ENCODE results near the gene TRMT44.

Gene TRMT44

DNA sequence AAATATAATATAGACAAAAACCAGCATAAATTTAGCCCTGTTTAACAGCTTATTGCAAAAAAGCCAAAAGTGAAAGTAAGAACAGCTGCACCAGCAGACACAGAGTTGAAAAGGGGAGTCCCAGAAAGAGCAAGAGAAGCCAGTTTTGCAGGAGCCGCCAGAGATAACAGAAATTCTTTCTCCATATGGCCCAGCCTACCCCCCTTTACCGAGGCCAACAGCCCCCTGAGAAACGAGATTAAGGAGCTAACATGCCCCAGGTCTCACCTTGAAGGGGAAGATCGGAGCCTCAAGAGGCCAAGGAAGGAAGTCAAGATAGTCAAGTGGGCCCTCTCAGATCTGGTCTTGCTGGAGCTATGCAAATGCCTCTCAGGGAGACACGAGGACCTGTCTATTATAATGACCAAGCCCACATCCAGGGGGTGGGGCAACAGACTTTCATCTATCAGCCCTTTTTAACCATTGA is 4.9 kb upstream of the TRMT44 start:
- no peak for DNase-seq (ENCODE audit: low read depth)

DNA sequence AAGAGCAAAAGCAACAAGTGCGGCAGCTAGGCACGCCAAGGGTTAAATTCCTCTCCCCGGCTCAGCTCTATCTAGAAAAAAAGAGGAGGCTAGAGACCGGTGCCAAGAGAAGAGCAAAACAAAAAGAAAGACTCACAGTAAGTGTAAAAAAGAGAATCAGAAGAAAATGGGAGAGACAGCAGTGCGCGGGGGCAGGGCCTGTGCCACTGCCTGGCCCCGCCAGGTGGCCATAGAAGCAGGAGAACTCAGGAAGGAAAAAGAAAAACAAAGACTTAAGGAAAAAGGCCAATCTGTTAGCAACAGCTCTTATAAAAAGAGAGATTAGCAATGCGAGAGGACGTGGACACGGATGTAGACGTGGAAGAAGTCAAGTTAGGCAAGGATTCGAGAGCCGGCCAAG is 3.3 kb upstream of the TRMT44 start:
- no peak for DNase-seq (ENCODE audit: low read depth)

DNA sequence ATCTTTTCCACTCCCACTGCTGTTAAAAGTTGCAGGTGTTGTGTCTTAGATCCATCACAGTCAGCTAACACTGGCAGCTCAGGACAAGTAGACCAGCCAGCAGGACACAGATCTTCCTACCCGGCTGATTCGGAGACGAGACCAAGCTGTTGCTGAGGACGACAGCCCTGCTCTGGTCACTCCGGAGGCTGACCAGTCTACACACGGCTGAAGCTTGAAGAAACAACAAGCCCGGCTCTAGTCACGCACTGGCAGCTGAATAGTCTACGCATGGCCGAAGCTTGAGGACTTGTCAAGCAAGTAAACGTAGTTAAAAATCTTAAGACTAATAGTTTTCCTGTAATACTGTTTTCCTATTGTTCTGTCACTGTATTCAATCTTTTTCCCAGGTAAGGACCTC is 1.8 kb upstream of the TRMT44 start:
- no peak for DNase-seq (ENCODE audit: low read depth)

DNA sequence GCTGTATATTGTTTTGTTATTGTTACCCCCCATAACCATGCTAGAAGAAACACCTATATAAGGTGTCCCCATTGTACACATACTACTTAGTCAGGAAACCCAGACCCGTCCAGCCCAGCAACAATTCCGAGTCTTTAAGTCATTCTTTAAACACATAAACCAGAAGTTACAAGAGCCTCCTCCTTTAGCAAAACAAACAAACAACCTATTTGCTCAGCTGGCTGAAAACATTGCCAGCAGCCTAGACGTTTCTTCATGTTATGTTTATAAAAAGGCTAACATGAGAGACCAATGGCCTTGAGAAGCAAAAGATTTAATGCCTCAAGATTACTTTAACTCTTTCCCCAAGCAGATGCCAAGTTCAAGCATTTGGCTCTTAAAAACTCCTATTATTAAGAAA is 1.4 kb upstream of the TRMT44 start:
- DNase-seq (ENCODE audit: low read depth) = no peak

DNA sequence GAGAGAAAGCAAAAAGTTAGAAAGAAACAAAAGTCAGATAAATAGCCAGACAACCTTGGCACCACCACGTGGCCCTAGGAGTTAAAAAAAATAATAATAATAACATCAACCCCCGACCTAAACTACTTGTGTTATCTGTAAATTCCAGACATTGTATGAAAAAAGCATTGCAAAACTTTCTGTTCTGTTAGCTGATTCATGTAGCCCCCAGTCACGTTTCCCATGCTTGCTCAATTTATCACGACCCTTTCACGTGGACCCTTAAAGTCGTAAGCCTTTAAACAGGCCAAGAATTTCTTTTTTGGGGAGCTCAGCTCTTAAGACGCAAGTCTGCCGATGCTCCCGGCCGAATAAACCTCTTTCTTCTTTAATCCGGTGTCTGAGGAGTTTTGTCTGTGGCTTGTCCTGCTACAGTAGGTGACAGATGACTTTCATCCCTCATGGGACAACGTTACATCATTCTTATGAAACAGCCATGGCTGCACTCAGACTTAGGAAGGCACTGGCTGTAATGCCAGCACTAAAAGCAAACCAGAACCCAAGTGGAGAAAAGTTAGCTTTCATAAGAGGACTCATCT is 574 bp upstream of the TRMT44 start:
- peak; percentile 30 for DNase-seq (ENCODE audit: low read depth)

DNA sequence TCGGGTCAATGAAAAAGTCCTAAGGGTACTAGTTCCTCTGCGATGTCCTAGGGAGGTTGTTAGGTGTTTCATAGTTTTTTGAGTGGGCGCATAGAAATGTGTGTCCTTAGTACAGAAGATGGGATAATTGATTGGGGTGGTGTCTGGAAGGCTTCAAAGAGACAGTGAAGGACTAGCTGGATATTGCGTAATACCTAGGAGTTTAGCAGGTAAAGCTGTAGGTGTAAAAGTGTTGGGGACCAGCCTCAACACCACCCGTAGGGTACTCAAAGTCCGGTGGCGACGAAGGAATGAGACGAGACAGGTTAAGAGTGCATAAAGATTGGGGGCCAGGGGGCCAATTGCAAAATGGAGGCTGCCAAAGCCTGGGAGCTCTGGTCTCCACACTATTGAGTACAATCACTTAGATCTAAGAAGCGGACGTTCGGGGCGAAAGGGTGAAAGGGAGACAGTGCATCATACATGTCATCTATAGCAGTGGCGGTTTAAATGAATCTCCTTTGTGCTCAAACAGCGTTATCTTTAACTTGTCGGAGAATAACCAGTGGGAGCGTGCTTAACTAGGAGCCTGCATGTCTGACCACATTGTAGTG is 1.0 kb downstream of the TRMT44 start:
- DNase-seq (ENCODE audit: low read depth) = no peak

DNA sequence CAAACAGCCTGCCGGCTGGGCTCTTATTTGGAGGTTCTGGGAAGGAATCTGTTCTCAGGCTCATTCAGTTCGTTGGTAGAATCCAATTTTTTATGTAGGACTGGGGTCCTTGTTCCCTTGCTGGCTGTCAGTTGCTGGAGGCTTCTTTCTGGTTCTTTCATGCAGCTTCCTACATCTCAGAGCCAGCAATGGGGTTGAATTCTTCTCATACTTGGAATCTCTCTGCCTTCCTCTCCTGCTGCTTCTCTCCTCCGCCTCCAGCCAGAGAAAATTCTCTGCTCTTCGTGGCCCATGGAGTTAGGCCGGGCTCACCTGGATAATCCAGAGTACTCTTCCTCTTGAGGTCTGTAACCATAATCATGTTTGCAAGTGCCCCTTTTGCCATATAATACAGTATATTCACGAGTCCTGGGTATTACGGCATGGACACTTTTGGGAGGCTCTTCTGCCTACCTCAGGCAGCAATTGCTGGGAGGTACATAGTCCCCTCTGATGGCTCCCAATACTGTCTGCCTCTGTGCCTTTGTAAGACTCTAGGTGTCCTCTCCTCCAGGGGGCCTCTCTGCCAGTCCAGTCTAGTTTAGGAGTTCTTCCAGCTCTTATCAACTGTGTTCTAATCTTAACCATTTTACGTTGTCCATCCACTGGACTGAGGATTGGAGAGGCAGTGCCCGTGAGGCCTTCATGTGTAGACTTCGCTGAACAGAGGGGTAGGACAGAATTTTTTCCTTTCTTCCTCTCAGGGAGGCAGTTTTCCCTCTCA is 2.2 kb downstream of the TRMT44 start:
- DNase-seq (ENCODE audit: low read depth) = no peak

DNA sequence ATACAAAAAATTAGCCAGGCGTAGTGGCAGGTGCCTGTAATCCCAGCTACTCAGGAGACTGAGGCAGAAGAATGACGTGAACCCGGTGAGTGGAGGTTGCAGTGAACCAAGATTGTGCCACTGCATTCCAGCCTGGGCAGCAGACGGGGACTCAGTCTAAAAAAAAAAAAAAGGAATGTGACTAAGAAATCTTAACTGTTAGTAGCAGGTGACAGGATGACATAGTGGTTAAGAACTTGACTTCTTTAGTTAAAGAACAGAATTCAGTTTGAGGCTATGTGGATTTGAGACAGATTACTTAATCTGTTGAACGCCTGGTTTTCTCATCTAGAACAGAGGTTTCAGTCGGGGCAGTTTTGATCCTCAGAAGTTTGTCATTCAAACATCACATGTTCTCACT is 3.2 kb downstream of the TRMT44 start:
- DNase-seq (ENCODE audit: low read depth) = no peak

DNA sequence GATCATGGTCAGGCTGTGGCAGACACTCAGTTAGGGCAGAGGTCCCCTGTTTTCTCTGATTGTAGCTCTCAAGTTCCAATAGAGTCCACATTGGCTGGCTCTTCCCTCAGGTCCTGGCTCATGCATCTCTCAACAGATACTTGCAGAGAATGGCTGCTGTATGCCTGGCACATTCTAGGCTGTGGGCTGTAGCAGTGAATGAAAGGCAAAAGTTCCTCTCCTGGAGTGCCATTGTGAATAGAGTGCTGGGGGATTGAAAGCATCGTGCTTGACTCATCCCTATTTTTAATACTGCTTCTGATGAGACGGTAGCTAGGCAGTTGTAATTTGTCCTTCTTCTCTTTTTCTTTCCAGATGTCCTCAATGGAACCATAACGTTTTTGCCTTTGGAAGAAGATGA is 5.5 kb downstream of the TRMT44 start:
- no peak for DNase-seq (ENCODE audit: low read depth)

DNA sequence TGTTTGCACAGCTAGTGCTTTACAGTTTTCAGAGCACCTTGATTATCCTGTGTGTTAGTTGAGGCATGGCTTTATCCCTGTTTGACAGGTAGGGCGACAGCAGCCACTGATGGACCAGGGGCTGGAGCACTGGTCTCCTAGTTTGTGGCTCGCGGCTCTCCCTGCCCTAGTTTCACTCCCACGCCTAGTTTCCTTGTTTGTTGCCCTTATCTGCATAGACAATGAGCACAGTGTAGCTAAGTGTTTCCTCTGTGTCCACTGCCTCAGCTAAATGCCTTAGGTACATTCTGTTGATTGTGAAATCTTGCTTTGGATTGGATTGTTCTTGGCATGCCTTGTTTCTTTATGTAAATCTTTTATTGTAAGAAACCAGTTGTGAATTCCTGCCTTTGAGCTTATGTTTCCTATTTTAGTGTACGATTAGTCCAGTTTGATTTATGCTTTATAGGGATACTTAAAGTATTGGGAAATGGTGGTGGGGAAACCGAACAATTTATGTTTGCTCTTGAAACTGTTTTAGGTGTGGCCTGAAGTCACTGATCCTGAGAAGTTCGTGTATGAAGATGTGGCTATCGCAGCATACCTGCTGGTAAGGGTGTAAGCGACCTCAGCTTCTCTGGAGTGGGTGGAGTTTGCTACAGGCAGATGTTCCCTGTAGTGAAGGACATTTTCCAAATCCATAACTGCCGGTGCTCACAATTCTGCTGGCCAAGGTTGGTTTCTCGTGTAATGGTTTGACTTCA is 11.0 kb downstream of the TRMT44 start:
- DNase-seq (ENCODE audit: low read depth) = no peak

DNA sequence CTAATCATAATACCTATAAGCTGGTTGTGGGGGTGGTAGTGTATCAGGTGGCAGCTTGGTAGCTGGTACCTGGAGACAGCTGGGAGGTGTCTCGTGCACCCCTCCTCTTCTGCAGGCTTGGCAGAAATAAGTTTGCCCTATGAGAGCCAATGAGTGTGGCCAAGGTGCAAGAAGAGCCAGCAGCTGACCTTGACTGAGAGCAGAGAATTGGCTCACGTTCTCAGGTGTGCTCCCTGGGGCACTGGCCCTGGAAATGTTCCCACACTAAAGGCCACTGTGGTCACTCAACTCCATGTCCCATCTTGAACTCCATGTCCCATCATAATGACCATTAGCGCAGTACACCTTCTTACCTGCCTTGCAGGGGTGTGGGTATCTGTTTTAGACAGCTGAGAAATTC is 13.4 kb downstream of the TRMT44 start:
- no peak for DNase-seq (ENCODE audit: low read depth)

DNA sequence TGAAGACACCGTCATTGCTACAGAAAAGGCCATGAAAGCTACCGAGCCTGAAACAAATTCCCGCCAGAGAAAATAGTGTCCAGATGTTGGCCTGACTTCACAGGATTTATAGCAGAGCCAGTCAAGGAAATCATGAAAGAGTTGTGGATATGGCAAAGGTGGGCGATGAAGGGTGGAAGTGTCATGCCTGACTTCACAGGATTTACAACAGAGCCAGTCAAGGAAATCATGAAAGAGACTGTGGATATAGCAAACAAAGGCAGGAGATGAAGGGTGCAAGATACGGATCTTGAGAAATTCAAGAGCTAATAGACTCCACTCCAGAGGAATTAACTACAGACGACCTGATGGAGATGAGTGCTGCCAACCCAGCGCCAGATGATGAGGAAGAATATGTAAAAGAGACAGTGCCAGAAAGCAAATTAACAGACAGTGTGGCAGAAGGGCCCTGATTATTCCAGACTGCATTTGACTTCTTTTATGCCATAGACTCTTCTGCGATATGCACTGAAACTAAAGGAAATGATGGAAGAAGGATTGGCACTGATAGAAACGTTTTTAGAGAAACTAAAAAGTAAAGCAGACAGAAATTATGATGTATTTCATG is 17.2 kb downstream of the TRMT44 start:
- DNase-seq (ENCODE audit: low read depth) = no peak

DNA sequence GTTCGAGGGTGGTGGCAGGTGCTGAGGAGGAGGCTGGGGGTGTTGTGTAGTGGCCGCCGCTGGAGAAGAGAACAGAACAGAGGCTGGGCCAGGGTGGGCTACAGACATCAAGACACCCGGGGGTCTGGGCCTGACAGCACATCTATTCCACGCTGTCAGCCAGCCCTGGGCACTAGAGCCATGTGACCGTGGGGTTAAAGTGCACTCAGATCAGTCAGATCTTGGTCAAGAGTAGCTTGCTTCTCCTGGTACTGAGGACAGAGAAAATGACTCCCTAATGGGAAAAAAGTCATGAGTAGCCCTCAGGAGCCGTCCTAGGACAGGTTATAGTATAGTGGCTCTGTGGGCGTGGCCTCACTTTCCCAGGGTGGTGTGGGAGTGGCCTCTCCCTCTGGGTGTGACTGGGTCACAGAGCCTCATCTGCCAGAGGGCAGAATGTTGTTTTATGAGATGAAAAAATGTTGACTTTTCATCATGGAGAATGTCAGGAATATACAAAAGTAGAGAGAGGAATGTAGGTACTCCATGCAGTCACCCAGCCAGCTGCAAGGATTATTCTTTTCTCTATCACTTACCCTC is 19.4 kb downstream of the TRMT44 start:
- no peak for DNase-seq (ENCODE audit: low read depth)

DNA sequence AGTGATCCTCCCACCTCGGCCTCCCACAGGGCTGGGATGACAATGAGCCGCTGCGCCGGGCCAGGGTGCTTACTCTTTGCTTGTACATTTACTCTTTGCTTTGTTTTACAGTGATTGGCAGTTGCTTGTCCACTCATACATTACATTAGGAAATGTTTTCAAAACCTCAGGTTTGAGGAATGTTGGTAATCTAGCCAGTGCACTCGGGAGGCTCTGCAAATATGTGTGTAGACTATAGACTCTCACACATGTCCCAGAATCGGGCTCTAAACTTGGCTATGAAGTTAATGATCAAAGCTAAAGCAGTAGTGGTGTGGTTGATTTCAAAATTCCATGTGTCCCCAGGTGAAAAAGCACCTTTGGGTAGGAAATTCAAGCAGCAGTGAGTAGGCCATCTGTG is 20.5 kb downstream of the TRMT44 start:
- no peak for DNase-seq (ENCODE audit: low read depth)

DNA sequence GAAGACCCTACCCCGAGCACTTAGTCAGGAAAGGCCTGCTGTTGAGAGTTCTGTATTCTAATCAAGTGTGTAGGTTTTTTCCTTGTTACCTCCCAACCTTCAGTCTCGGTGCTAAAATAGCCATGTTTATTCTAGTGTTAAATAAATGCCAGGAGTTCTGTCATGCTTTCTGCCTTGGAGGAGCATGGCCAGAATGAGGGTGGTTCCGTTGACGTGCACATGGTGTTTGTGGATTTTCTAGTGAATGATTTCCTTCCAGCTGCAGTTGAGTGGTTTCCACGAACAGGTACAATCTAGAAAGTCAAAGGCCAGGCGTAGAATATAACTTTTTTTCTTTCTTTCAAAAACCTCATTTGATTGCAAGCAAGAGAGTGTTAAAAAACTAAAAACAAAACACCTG is 21.0 kb downstream of the TRMT44 start:
- no peak for DNase-seq (ENCODE audit: low read depth)

DNA sequence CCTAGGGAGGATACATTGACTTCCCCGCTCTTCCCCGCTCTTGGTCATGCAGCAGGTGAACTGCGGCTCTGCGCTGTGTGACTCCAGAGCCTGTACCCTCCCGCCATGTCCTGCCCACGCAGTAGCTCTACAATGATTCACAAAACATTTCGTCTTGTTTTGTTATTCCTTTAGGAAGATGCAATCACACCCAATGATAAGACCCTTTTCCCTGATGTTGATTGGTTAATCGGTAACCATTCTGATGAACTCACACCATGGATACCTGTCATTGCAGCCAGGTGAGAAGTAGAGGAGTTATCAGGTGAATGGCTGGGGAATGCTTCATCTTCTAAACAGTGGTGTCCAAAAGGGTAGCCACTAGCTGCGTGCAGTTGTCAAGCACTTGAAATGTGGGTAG is 23.2 kb downstream of the TRMT44 start:
- DNase-seq (ENCODE audit: low read depth) = no peak

DNA sequence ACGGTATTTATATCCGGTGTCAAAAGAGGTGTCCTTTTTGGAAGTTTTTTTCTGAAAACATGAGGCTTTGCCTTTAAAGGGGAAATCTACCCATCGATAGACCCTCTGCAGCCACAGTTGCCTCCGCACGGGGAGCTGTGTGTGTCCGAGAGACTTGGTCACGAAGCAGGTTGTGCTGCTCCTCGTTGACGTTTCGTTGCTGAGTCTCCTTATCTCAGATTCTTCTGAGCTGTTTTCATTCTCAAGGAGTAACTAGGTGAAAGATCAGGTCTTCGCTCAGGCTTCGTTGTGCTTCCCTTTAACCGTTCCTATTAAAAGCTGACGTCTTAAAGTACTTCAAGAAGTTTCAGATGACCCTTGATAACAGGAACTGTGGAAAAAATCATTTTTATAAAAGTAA is 23.8 kb downstream of the TRMT44 start:
- no peak for DNase-seq (ENCODE audit: low read depth)

DNA sequence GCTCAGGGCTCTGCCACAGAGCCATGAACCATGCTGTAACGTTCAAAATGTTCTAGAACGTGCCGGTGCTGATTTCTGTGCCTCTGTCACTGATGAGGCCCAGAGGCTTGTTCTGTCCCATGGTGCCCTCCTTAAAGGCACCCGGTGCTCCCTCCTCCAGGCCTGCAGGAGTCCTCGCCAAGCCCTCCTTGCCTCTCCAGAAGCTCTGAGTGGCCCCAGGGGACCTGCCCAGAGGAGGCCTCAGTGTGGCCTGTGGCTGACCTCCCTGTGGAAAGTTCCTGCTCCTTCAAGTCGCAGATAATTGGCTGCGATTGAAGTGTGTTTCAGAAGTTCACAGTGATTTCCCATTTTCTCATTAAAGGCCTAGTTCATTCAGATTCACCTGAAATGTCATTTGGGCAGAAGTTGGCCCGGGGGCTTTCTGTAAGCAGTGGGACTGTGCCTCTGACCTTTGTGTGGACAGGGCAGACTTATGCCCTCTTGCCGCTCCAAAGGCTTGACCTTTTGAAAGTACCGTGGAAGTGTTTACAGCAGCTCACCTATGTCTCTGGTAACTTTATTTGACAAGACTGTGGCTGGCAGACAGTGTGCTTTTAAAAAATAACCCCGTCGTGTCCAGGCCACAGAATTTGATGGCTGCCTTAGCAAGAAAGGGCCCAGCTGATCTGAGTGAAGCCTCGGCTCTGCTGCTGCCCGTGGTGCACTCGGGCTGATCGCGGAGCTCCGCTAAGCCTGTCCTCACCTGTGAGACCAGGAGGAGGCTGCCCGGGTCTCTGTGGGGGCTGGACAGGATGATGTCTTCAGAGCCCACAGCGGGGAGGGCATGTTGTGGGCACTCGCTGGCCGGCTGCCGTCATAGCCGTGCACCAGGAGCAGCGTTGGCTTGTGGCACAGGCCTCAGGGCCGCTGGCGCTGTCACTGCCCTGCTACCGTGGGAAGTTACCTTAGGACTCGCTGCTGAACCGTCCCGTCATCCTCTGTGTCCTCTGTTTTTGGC is 25.3 kb downstream of the TRMT44 start:
- DNase-seq (ENCODE audit: low read depth) = no peak

DNA sequence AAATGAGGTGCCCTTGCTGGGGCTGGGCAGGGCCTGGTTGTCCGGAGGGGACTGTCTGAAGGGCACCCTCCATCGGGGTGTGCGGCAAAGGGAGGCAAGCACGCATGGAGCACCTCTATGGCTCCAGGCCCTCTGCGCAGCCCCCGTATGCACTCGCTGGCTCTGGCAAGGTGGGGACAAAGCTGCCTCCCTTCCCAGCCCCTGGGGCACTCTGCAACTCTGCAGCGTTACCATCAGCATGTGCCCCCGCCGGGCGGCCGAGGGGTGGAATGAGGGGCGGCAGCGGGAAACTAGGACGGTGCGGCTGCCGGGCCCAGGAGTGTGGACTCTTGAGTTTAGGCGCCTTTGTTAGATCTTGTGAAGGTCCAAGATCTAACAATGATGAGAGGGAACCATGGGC is 26.4 kb downstream of the TRMT44 start:
- no peak for DNase-seq (ENCODE audit: low read depth)

DNA sequence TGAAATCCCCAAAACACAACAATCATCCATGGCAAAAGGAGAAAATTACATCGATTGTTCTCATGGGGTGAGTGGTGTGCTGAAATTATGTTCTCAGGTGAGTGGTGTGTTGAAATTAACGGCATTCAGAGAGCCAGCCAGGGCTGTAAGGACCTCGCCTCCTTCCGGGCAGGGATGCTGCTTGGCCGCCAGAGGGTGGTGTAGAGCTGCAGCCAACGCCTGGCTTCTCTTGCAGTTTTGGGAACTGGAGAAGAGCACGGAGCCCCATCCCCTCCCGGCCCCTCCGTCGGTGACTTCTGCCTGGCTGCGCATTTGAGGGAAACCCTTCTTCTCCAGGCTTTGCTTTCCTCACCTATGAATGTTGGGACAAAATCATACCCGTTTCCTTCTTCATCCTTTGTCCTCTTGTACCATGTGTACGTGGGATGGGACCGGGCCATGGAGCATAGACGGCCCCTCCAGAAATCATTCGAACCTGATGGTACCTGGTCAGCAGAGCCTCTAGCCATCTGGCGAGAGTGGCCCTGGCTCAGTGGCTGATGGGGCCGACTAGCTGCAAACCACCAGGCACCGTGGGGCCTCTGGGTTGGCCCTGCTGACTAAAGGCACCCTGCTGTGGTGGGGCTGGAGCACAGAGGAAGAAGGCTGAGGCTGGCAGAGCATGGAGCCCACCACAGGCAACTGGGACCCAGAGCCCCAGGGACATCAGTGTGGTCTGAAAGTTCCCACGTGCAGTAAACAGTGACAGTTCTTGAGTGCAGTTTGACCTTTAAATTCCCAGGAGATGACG is 28.4 kb downstream of the TRMT44 start:
- no peak for DNase-seq (ENCODE audit: low read depth)

All from stromal cell of bone marrow (primary cell).